DOHH2 (cell line): ENCODE data around the gene INHBB.

ENCODE experiments used
- H3F3A ChIP-seq: fragments of 200-600 bp; sonication (generic), shearing (Covaris generic); 2 replicates; pipeline ENCODE4 v1.6.0; 2016; ENCODE audit warnings: antibody characterized with exemption, mild to moderate bottlenecking; ENCODE audit not compliant: control insufficient read depth, insufficient read depth
- H3K27ac ChIP-seq: fragments of 200-600 bp; sonication (generic); 2 replicates; pipeline ENCODE4 v1.5.1; 2014; ENCODE audit warnings: low read depth, mild to moderate bottlenecking, low read length, moderate library complexity
- H3K27me3 ChIP-seq: fragments of 200-600 bp; sonication (generic); 2 replicates; pipeline ENCODE4 v1.6.1; 2014; ENCODE audit warnings: mild to moderate bottlenecking, low read length, mixed read lengths; ENCODE audit not compliant: control insufficient read depth
- H3K36me3 ChIP-seq: fragments of 200-600 bp; sonication (generic); 2 replicates; pipeline ENCODE4 v1.6.1; 2014; ENCODE audit warnings: mild to moderate bottlenecking, low read length, moderate library complexity, mixed read lengths; ENCODE audit not compliant: control insufficient read depth
- H3K4me1 ChIP-seq: fragments of 200-600 bp; sonication (generic); 2 replicates; pipeline ENCODE4 v1.6.1; 2014; ENCODE audit warnings: mild to moderate bottlenecking, low read length, mixed read lengths; ENCODE audit not compliant: control insufficient read depth
- H3K4me2 ChIP-seq: fragments of 200-600 bp; sonication (generic); 2 replicates; pipeline ENCODE4 v1.6.0; 2014; ENCODE audit warnings: mild to moderate bottlenecking, low read length, moderate library complexity
- H3K4me3 ChIP-seq: fragments of 200-600 bp; sonication (generic); 2 replicates; pipeline ENCODE4 v1.5.1; 2014; ENCODE audit warnings: mild to moderate bottlenecking, low read length, mixed read lengths
- H3K79me2 ChIP-seq: fragments of 200-600 bp; sonication (generic); 2 replicates; pipeline ENCODE4 v1.6.1; 2014; ENCODE audit warnings: mild to moderate bottlenecking, low read length, mixed read lengths; ENCODE audit not compliant: control insufficient read depth
- H3K9me2 ChIP-seq: fragments of 200-600 bp; sonication (generic); replicated peaks from 2 replicates; pipeline ENCODE4 v1.6.1; 2014; ENCODE audit warnings: mild to moderate bottlenecking, low read length, mixed read lengths; ENCODE audit not compliant: control insufficient read depth
- H3K9me3 ChIP-seq: fragments of 200-600 bp; sonication (generic); 2 replicates; pipeline ENCODE4 v1.6.1; 2014; ENCODE audit warnings: antibody characterized with exemption, low read length, mixed read lengths; ENCODE audit not compliant: control insufficient read depth, insufficient read depth
- H4K20me1 ChIP-seq: fragments of 200-600 bp; sonication (generic); 2 replicates; pipeline ENCODE4 v1.6.0; 2014; ENCODE audit warnings: low read depth, mild to moderate bottlenecking, antibody characterized with exemption, low read length, moderate library complexity; ENCODE audit not compliant: control insufficient read depth, insufficient read depth
- EZH2phosphoT487 ChIP-seq: fragments of 200-600 bp; sonication (generic); IDR thresholded peaks from 2 replicates; pipeline ENCODE4 v1.6.1; 2017; ENCODE audit warnings: borderline replicate concordance, mild to moderate bottlenecking, antibody characterized with exemption, low read length, moderate library complexity, mixed read lengths
- TF ChIP-seq, protein P1 (sequence below): fragments of 200-600 bp; sonication (generic); IDR thresholded peaks from one replicate; pipeline ENCODE4 v1.5.1; 2014; ENCODE audit warnings: antibody characterized with exemption, mild to moderate bottlenecking, low read depth, low read length; ENCODE audit not compliant: poor library complexity, severe bottlenecking

Gene INHBB

DNA sequence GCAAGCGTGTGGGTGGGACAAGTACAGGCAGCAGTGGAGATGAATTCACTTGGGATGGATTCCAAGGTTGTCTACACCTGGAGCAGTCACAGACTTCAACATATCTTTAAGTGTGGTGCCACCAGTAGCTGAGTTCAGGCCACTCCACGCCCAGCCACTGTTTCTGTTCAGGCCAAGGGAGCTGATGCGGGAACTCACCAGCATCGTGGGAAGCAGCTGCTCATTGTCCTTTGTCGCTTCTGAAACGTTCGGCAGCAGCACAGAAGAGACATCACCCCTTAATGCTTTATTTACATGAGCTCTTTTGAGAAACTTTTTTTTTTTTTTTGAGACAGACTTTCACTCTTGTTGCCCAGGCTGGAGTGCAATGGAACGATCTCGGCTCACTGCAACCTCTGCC lies 19.9 kb upstream of the INHBB start:
- H3K4me2 ChIP-seq = no peak overlapping the region
- H3K4me1 ChIP-seq = peaks cover 8% of the 10 kb centered on the region
- H4K20me1 ChIP-seq = no peaks in the 10 kb centered on the region

DNA sequence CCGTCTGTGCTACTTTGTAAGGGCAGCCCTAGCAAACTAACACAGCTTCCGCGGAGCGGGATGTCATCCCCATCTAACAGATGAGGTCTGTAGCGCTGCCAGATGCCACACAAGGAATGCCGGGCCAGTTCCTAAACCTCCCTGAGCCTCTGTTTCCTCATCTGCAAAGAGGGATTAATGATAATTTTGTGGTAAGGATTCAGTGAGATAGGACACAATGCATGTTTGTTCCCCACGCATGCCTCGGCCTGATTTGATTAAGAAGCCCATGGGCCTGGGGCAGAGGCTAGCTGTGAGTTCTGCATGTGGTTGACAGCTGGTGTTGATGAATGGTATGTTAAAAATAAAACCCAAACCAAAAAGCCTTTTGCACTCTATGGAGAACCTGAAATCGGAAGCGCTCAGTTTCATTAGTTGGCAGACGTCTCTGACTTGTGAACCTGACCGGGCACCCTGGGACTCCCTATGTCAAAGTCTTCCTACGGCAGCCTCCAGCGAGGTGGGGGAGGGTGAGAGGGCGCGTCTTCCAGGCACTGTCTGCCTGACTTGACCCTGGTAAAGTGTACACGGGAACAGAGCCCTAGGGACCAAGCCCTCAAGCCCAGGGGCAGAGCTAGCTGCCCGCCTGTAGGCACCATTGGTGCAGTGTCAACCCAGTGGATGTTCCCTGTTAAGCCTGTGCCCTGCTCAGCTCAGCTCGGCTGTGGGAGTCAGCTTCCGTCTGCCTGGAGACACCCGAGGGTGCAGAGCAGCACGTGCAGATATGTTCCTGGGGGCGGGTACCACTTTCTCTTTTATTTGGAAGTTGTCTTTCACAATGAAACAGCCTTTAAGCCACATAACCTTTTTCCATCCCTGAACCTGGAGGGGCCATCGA lies 14.8 kb upstream of the INHBB start:
- no peaks in the 10 kb centered on the region for H3K36me3 ChIP-seq
- no peak overlapping the region for H3K27ac ChIP-seq
- no peaks in the 10 kb centered on the region for H3K9me2 ChIP-seq
- TF ChIP-seq, protein P1, sequence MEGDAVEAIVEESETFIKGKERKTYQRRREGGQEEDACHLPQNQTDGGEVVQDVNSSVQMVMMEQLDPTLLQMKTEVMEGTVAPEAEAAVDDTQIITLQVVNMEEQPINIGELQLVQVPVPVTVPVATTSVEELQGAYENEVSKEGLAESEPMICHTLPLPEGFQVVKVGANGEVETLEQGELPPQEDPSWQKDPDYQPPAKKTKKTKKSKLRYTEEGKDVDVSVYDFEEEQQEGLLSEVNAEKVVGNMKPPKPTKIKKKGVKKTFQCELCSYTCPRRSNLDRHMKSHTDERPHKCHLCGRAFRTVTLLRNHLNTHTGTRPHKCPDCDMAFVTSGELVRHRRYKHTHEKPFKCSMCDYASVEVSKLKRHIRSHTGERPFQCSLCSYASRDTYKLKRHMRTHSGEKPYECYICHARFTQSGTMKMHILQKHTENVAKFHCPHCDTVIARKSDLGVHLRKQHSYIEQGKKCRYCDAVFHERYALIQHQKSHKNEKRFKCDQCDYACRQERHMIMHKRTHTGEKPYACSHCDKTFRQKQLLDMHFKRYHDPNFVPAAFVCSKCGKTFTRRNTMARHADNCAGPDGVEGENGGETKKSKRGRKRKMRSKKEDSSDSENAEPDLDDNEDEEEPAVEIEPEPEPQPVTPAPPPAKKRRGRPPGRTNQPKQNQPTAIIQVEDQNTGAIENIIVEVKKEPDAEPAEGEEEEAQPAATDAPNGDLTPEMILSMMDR = no peak
- TF ChIP-seq EZH2phosphoT487 = no peak
- H3K4me3 ChIP-seq = no peak overlapping the region
- no peaks in the 10 kb centered on the region for H3K4me1 ChIP-seq
- H3K4me2 ChIP-seq = no peak overlapping the region
- no peaks in the 10 kb centered on the region for H4K20me1 ChIP-seq
- H3K9me3 ChIP-seq = no peaks in the 10 kb centered on the region
- H3K79me2 ChIP-seq = no peaks in the 10 kb centered on the region
- H3F3A ChIP-seq = no peaks in the 10 kb centered on the region
- H3K27me3 ChIP-seq = peaks cover 11% of the 10 kb centered on the region

More for the DNA sequence above, 19.9 kb upstream of the INHBB start:
- H3K79me2 ChIP-seq = no peaks in the 10 kb centered on the region
- no peaks in the 10 kb centered on the region for H3K9me2 ChIP-seq
- no peaks in the 10 kb centered on the region for H3K36me3 ChIP-seq
- TF ChIP-seq, protein P1 = no peak
- no peak for TF ChIP-seq EZH2phosphoT487
- H3K4me3 ChIP-seq = no peak overlapping the region
- no peaks in the 10 kb centered on the region for H3K9me3 ChIP-seq
- H3F3A ChIP-seq = no peaks in the 10 kb centered on the region
- H3K27me3 ChIP-seq = peaks cover 6% of the 10 kb centered on the region; the same call in 1 of the 2 replicates
- H3K27ac ChIP-seq = no peak overlapping the region

DNA sequence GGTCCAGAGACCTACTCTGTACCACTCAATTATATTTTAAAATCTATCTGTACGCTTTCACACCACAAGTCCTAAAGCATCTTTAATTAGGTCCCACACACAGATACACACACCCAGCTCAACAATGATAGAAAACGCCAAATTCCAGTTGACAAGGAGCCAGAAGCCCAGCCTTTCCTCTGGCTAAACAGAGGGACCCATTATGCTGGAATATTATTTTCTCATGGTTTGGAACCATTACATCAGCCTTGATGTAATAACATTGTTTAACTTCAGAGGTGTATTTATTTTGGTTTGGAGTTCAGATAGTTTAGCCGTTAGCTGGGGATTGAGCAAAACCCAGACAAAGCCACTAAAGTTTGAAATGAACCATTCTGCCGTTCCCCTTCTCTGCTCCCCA lies 14.0 kb upstream of the INHBB start:
- Histone ChIP-seq H3K9me2 (no peaks in the 10 kb centered on the region), H4K20me1 (no peaks in the 10 kb centered on the region), H3K9me3 (no peaks in the 10 kb centered on the region), H3K36me3 (no peaks in the 10 kb centered on the region), H3K4me1 (no peaks in the 10 kb centered on the region), H3F3A (no peaks in the 10 kb centered on the region), H3K4me2 (no peak overlapping the region), H3K4me3 (no peak overlapping the region), H3K27ac (no peak overlapping the region), H3K27me3 (peaks cover 11% of the 10 kb centered on the region), H3K79me2 (no peaks in the 10 kb centered on the region)
- TF ChIP-seq, protein P1 = no peak
- TF ChIP-seq EZH2phosphoT487 = no peak
